IMR-90 (cell line): Measurements from ENCODE around the gene CCDC69. TPM values are rescaled to one million over a fixed set of nuclear protein-coding genes. Genes with fewer than 3 reads are reported as not detected.

Source experiments
- ATAC-seq: fragments of 200-7000 bp; cut with Tn5 transposase; 2 replicates; pipeline ENCODE4 v1.9.1; 2020; ENCODE audit warnings: low read depth, mild to moderate bottlenecking, moderate library complexity
- BruUV-seq: library from RNA; stranded (reverse); fragments of 400-500 nt; replicated peaks from 2 replicates; lab custom pipeline; 2021; lab: Mats Ljungman, UMichigan
- CTCF ChIA-PET: fragments of 300-600 bp; formaldehyde crosslinking; extraction: SDS; loops from one replicate; lab custom pipeline; 2021; ENCODE audit warnings: antibody characterized with exemption; lab: Yijun Ruan, JAX
- POLR2A ChIA-PET: fragments of 300-600 bp; sonication (Branson Sonifier 250); formaldehyde crosslinking; loops from one replicate; lab custom pipeline; 2022; ENCODE audit warnings: antibody characterized with exemption; ENCODE audit not compliant: unreplicated experiment; lab: Charles Lee
- DNase-seq: peaks from one replicate; pipeline ENCODE4 v3.0.0; 2013
- H2AFZ ChIP-seq: replicated peaks from 2 replicates; pipeline ENCODE3; 2013; ENCODE audit warnings: low read length, mild to moderate bottlenecking; ENCODE audit not compliant: poor library complexity
- H2AK5ac ChIP-seq: 2 replicates; pipeline ENCODE4 v1.6.1; 2013; ENCODE audit warnings: low read depth, low read length, inconsistent platforms
- H2AK9ac ChIP-seq: replicated peaks from 2 replicates; pipeline ENCODE3; 2013; ENCODE audit warnings: mild to moderate bottlenecking, low read depth, low read length, moderate library complexity; ENCODE audit not compliant: poor library complexity
- H2BK120ac ChIP-seq: 2 replicates; pipeline ENCODE4 v1.6.1; 2013; ENCODE audit warnings: low read depth, low read length, inconsistent platforms
- H2BK15ac ChIP-seq: 3 replicates; pipeline ENCODE4 v1.6.1; 2013; ENCODE audit warnings: low read depth, low read length, inconsistent platforms
- H2BK20ac ChIP-seq: 2 replicates; pipeline ENCODE4 v1.6.1; 2013; ENCODE audit warnings: low read depth, mild to moderate bottlenecking, inconsistent platforms, low read length, moderate library complexity
- H2BK5ac ChIP-seq: 2 replicates; pipeline ENCODE4 v1.6.1; 2013; ENCODE audit warnings: mild to moderate bottlenecking, low read depth, low read length, inconsistent platforms; ENCODE audit not compliant: poor library complexity, severe bottlenecking
- H3K14ac ChIP-seq: replicated peaks from 2 replicates; pipeline ENCODE4 v1.6.1; 2013; ENCODE audit warnings: low read depth, low read length, inconsistent platforms
- H3K18ac ChIP-seq: 2 replicates; pipeline ENCODE4 v1.6.1; 2013; ENCODE audit warnings: low read depth, low read length, control low read depth
- H3K23ac ChIP-seq: 2 replicates; pipeline ENCODE4 v1.6.1; 2013; ENCODE audit warnings: low read depth, low read length, inconsistent platforms
- H3K27ac ChIP-seq: 2 replicates; pipeline ENCODE4 v1.5.1; 2013; ENCODE audit warnings: mild to moderate bottlenecking, control low read depth, low read length; ENCODE audit not compliant: insufficient read depth
- H3K27me3 ChIP-seq: 2 replicates; pipeline ENCODE4 v1.6.1; 2013; ENCODE audit warnings: low read length; ENCODE audit not compliant: control insufficient read depth, insufficient read depth
- H3K36me3 ChIP-seq: 2 replicates; pipeline ENCODE4 v1.6.1; 2013; ENCODE audit warnings: low read length, mixed read lengths; ENCODE audit not compliant: control insufficient read depth, insufficient read depth
- H3K4ac ChIP-seq: 2 replicates; pipeline ENCODE4 v1.6.1; 2013; ENCODE audit warnings: low read depth, low read length, inconsistent platforms
- H3K4me1 ChIP-seq: 2 replicates; pipeline ENCODE4 v1.6.1; 2013; ENCODE audit warnings: low read length, mixed read lengths; ENCODE audit not compliant: control insufficient read depth, insufficient read depth
- H3K4me2 ChIP-seq: 2 replicates; pipeline ENCODE4 v1.6.1; 2013; ENCODE audit warnings: low read depth, mild to moderate bottlenecking, control low read depth, low read length, moderate library complexity
- H3K4me3 ChIP-seq: 2 replicates; pipeline ENCODE4 v1.5.1; 2013; ENCODE audit warnings: low read depth, mild to moderate bottlenecking, control low read depth, low read length, moderate library complexity; ENCODE audit not compliant: insufficient read depth
- H3K56ac ChIP-seq: 2 replicates; pipeline ENCODE4 v1.6.1; 2013; ENCODE audit warnings: low read length, inconsistent platforms; ENCODE audit not compliant: insufficient read depth; ENCODE audit errors: extremely low read depth
- H3K79me1 ChIP-seq, 2 experiments: 2 replicates each; pipeline ENCODE4 v1.6.1; 2013; ENCODE audit warnings: low read length in 2 of 2, inconsistent platforms in 1 of 2, low read depth in 1 of 2
- H3K9ac ChIP-seq: 2 replicates; pipeline ENCODE4 v1.6.1; 2013; ENCODE audit warnings: low read depth, low read length, control low read depth
- H3K9me1 ChIP-seq: 2 replicates; pipeline ENCODE4 v1.6.1; 2013; ENCODE audit warnings: low read length, inconsistent platforms; ENCODE audit not compliant: insufficient read depth
- H3K9me3 ChIP-seq: 2 replicates; pipeline ENCODE4 v1.6.1; 2013; ENCODE audit warnings: low read length; ENCODE audit not compliant: control insufficient read depth, insufficient read depth
- H4K20me1 ChIP-seq: 2 replicates; pipeline ENCODE4 v1.6.1; 2013; ENCODE audit warnings: low read length, inconsistent platforms; ENCODE audit not compliant: insufficient read depth
- H4K5ac ChIP-seq: 2 replicates; pipeline ENCODE4 v1.6.1; 2013; ENCODE audit warnings: mild to moderate bottlenecking, low read depth, low read length, control low read depth
- H4K8ac ChIP-seq, 2 experiments: 2 replicates each; pipeline ENCODE4 v1.6.1; 2013; ENCODE audit warnings: low read depth in 2 of 2, low read length in 2 of 2, control low read depth in 1 of 2, inconsistent platforms in 1 of 2
- H4K91ac ChIP-seq: 2 replicates; pipeline ENCODE4 v1.6.1; 2013; ENCODE audit warnings: low read depth, low read length, inconsistent platforms; ENCODE audit not compliant: insufficient read depth
- BHLHE40 ChIP-seq: fragments of 150-350 bp; IDR thresholded peaks from 2 replicates; pipeline ENCODE4 v1.6.1; 2016; ENCODE audit warnings: mild to moderate bottlenecking, low read depth, low read length
- CEBPB ChIP-seq: IDR thresholded peaks from 2 replicates; pipeline ENCODE4 v1.6.1; 2012; ENCODE audit warnings: low read depth, low read length, improper control_type of control experiment
- CTCF ChIP-seq: conservative IDR thresholded peaks from 2 replicates; pipeline ENCODE4 v1.5.1; 2012; ENCODE audit warnings: mild to moderate bottlenecking, low read depth, low read length, improper control_type of control experiment
- ELK1 ChIP-seq: fragments of 150-350 bp; IDR thresholded peaks from 2 replicates; pipeline ENCODE4 v1.6.1; 2016; ENCODE audit warnings: low read depth, mild to moderate bottlenecking, low read length, moderate library complexity, borderline replicate concordance
- MAZ ChIP-seq: IDR thresholded peaks from 2 replicates; pipeline ENCODE4 v1.6.1; 2012; ENCODE audit warnings: low read depth, mild to moderate bottlenecking, low read length, improper control_type of control experiment, moderate library complexity, borderline replicate concordance
- MXI1 ChIP-seq: IDR thresholded peaks from 2 replicates; pipeline ENCODE4 v1.6.1; 2012; ENCODE audit warnings: low read depth, mild to moderate bottlenecking, low read length, moderate library complexity, borderline replicate concordance
- NFE2L2 ChIP-seq: fragments of 150-350 bp; IDR thresholded peaks from 2 replicates; pipeline ENCODE4 v1.6.1; 2016; ENCODE audit warnings: low read depth, mild to moderate bottlenecking, low read length
- POLR2A ChIP-seq: IDR thresholded peaks from 2 replicates; pipeline ENCODE4 v1.6.1; 2012; ENCODE audit warnings: mild to moderate bottlenecking, low read depth, low read length
- RCOR1 ChIP-seq: IDR thresholded peaks from 2 replicates; pipeline ENCODE4 v1.6.1; 2012; ENCODE audit warnings: mild to moderate bottlenecking, low read length, improper control_type of control experiment; ENCODE audit not compliant: insufficient replicate concordance
- SMC3 ChIP-seq: fragments of 150-350 bp; IDR thresholded peaks from 2 replicates; pipeline ENCODE4 v1.6.1; 2016; ENCODE audit warnings: low read depth, mild to moderate bottlenecking, antibody characterized with exemption, low read length, moderate library complexity
- USF2 ChIP-seq: fragments of 150-350 bp; IDR thresholded peaks from 2 replicates; pipeline ENCODE4 v1.6.1; 2017; ENCODE audit warnings: mild to moderate bottlenecking, antibody characterized with exemption, low read length, low read depth
- WGBS, 2 experiments: methylation state at CpG; one replicate each; pipeline versions ENCODE4 v1.1.5 to v1.1.7; 2013; ENCODE audit warnings: missing lambda C conversion rate in 2 of 2; ENCODE audit not compliant: insufficient read length in 1 of 2; ENCODE audit errors: extremely low coverage in 2 of 2; 5-methylcytosine and 5-hydroxymethylcytosine counted together
- dilution Hi-C: fragments of 300-500 bp; cut with HindIII; formaldehyde crosslinking; loops from one replicate; pipeline ENCODE4 v1.14.3; 2018; ENCODE audit warnings: low sequenced_read_pairs; ENCODE audit not compliant: unreplicated experiment
- in situ Hi-C: fragments of 300-500 bp; cut with MboI; formaldehyde crosslinking; loops from 3 replicates; pipeline ENCODE4 v1.14.3; 2019; ENCODE audit warnings: low sequenced_read_pairs, inconsistent platforms, mixed read lengths
- intact Hi-C: fragments of 100-400 bp; cut with micrococcal nuclease; formaldehyde crosslinking; loops from 2 replicates; pipeline ENCODE4 v1.10.0; 2022
- polyA plus RNA-seq, 3 experiments: library from polyadenylated mRNA; depleted of rRNA; stranded (reverse); fragments of >200 nt; gene quantifications; 2 replicates each; pipeline ENCODE4 v1.2.3, GENCODE V29; 2012; ENCODE audit warnings: low replicate concordance in 1 of 3
- total RNA-seq: library from RNA; depleted of rRNA; stranded (reverse); fragments of >200 nt; gene quantifications from 2 replicates; pipeline ENCODE4 v1.2.3, GENCODE V29; 2012

CCDC69 gene
- total and polyA plus RNA-seq, 2 of the 4 experiments (the other 2 are of a cell fraction) = 0.36 to 0.48 TPM

GRCh38 chr5:151180291-151180690, 43.6 kb downstream of the CCDC69 start:
- no peak overlapping the region for H4K5ac ChIP-seq
- no peak overlapping the region for H2BK120ac ChIP-seq
- no peak overlapping the region for H3K9ac ChIP-seq
- no peak overlapping the region for H3K4me2 ChIP-seq
- no peaks in the 10 kb centered on the region for H3K79me1 ChIP-seq
- H2AFZ ChIP-seq = no peak overlapping the region
- BruUV-seq = no TSS peak
- H2BK15ac ChIP-seq = no peak overlapping the region
- no peak overlapping the region for H3K18ac ChIP-seq
- no peak overlapping the region for H4K8ac ChIP-seq
- no peak overlapping the region for H3K14ac ChIP-seq
- intact Hi-C loops = loop anchor here (5.0 kb wide), 1 partner anchor 42 kb away; the partner anchor contains the start of gene CCDC69
- H3K27me3 ChIP-seq = peaks cover 14% of the 10 kb centered on the region
- no peak for DNase-seq
- POLR2A ChIA-PET = no interaction called here
- H3K27ac ChIP-seq = no peak overlapping the region
- peaks cover 2% of the 10 kb centered on the region; the same call in 1 of the 2 replicates for H3K4me1 ChIP-seq
- in situ Hi-C loops = no loop called here
- no peak overlapping the region for H2AK9ac ChIP-seq
- H3K56ac ChIP-seq = no peak overlapping the region
- CTCF ChIA-PET = no interaction called here
- no peak overlapping the region for H2BK5ac ChIP-seq
- no peaks in the 10 kb centered on the region for H3K36me3 ChIP-seq
- dilution Hi-C loops = no loop called here
- no peak for ATAC-seq
- no peaks in the 10 kb centered on the region for H3K9me3 ChIP-seq
- no CpG with 5 or more reads among the region's 6 CpGs for WGBS, 2 experiments
- H2AK5ac ChIP-seq = no peak overlapping the region
- no peaks in the 10 kb centered on the region for H4K20me1 ChIP-seq
- H4K91ac ChIP-seq = no peak overlapping the region
- TF ChIP-seq POLR2A = no peak
- TF ChIP-seq CEBPB = no peak
- TF ChIP-seq SMC3 = no peak
- no peak for TF ChIP-seq RCOR1
- no peak for TF ChIP-seq BHLHE40
- TF ChIP-seq MXI1 = no peak
- TF ChIP-seq NFE2L2 = no peak
- TF ChIP-seq CTCF = no peak
- TF ChIP-seq MAZ = no peak
- TF ChIP-seq USF2 = no peak
- TF ChIP-seq ELK1 = no peak
- no peaks in the 10 kb centered on the region for H3K9me1 ChIP-seq
- no peak overlapping the region for H3K23ac ChIP-seq
- H3K4me3 ChIP-seq = no peak overlapping the region
- no peak overlapping the region for H3K4ac ChIP-seq
- H2BK20ac ChIP-seq = no peak overlapping the region
